ENCODE measurements around the gene OSBPL8. TPM values are rescaled to one million over a fixed set of nuclear protein-coding genes. Genes with fewer than 3 reads are reported as not detected.
A peak's percentile ranks its signal among the peaks of the same experiment; 100 is the strongest.

OSBPL8 gene
- total and polyA plus RNA-seq, 11 donors: 4.5 to 58.7 (median 43.7) TPM

DNA sequence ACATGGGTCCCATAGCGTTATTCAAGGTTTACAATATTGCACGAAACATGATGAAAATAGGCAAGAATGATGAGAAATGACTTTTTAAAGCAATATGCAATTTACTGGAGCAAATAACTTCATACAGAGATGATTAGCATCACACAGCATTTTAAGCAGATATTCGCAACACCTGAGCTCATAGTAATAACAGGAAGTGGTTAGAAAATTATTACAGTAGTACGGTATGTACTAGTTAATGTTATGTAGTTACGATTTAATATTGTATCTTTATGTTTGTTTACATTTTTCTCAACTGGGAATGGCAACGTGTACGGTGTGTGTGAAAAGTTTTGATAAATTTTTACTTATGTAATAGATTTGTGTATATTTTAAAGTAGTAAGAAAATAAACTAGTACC is 102.6 kb downstream of the OSBPL8 start:
- H3K27me3 ChIP-seq: no peaks in the 10 kb centered on the region
- DNase-seq (no peak), ATAC-seq (no peak)
- TF ChIP-seq POLR2A (IDR thresholded peaks at IDR 0.05): no peak
- TF ChIP-seq, protein P1, sequence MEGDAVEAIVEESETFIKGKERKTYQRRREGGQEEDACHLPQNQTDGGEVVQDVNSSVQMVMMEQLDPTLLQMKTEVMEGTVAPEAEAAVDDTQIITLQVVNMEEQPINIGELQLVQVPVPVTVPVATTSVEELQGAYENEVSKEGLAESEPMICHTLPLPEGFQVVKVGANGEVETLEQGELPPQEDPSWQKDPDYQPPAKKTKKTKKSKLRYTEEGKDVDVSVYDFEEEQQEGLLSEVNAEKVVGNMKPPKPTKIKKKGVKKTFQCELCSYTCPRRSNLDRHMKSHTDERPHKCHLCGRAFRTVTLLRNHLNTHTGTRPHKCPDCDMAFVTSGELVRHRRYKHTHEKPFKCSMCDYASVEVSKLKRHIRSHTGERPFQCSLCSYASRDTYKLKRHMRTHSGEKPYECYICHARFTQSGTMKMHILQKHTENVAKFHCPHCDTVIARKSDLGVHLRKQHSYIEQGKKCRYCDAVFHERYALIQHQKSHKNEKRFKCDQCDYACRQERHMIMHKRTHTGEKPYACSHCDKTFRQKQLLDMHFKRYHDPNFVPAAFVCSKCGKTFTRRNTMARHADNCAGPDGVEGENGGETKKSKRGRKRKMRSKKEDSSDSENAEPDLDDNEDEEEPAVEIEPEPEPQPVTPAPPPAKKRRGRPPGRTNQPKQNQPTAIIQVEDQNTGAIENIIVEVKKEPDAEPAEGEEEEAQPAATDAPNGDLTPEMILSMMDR (IDR thresholded peaks at IDR 0.05): no peak
- intact Hi-C loops (cut with DNase I): loop anchor here in 4 of 10 donors (5.0 to 10.0 kb wide), 4 partner anchors 100 to 402 kb away; partner anchors contain the start of genes NAP1L1 (in 1 of the 4) and OSBPL8 (in 1 of the 4)
- WGBS, 4 donors: 92 to 94% (median 94%) methylated on average over 7 of the region's 7 CpGs
- peaks cover 0 to 16% (median 3%) of the 10 kb centered on the region in 12 donors for H3K4me1 ChIP-seq
- no peaks in the 10 kb centered on the region for H3K36me3 ChIP-seq
- H3K9me3 ChIP-seq: no peaks in the 10 kb centered on the region
- H3K4me3 ChIP-seq: no peak overlapping the region
- no peak overlapping the region for H3K27ac ChIP-seq

DNA sequence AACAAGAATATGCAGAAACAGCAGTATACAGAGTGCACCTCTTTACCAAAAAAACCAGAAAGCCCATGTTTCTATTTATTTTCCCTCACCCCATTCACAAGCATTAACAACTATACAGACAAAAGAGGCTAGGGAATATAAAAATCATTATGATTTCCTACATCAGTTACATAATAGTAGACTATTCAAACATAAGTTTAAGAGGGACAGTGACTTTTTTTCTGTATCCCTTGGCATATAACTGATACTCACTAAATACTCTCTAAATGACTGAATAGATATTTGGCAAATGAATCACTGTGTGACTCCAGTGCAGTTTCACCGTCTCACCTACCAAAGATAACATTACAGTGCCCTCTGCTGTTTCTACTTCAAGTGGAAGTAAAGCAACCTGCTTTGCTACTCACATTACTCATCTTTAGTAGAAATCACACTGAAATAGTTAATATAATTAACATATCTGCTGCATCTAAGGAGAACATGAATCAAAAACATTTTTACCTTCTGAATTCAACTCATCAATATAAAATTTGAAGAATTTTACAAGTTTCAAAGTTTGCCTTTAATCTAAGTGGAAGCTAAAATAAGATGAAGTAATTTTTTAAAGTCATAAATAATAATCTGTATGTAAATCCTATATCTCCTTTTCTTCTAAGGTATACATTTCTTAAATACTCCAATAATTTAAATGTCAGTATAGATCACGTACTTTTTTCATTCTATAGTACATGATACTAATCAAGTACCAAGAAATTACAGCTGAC is 103.8 kb downstream of the OSBPL8 start:
- intact Hi-C loops (cut with DNase I): loop anchor here in 4 of 10 donors (5.0 to 10.0 kb wide), 4 partner anchors 102 to 401 kb away; partner anchors contain the start of genes NAP1L1 (in 1 of the 4) and OSBPL8 (in 1 of the 4)
- TF ChIP-seq, protein P1 (IDR thresholded peaks at IDR 0.05): peak; percentile 5 to 65 (median 50)
- TF ChIP-seq POLR2A (IDR thresholded peaks at IDR 0.05): no peak
- peaks cover 0 to 17% (median 2%) of the 10 kb centered on the region in 12 donors for H3K4me1 ChIP-seq
- no peak overlapping the region for H3K27ac ChIP-seq
- H3K4me3 ChIP-seq: no peak overlapping the region
- DNase-seq (no peak), ATAC-seq (peak; percentile 55 to 85 (median 74))
- H3K9me3 ChIP-seq: no peaks in the 10 kb centered on the region
- H3K27me3 ChIP-seq: no peaks in the 10 kb centered on the region
- 46 to 49% (median 47%) methylated on average over 2 of the region's 2 CpGs for WGBS, 4 donors
- peaks cover 0 to under 1% (median 0%) of the 10 kb centered on the region in 9 donors for H3K36me3 ChIP-seq

DNA sequence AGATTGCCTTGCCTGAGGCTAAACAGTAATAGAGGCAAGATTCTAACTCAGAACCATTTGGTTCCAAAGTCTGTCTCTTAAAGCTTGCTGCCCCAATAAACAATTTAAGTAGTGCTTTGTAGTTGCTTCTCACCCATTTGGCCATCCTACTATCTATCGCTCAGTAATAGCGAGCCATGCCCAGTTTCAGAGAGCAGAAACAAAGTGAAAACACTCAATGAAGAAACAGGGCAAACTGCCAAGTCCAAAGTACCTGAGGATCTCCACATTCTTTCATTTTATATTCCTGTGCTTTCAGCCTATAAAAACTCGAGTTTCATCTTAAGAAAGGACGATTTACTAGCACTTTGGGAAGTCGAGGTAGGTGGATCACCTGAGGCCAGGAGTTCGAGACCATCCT is 108.0 kb downstream of the OSBPL8 start:
- no peak for ATAC-seq
- WGBS, 4 donors: 95 to 97% (median 96%) methylated on average over 6 of the region's 6 CpGs
- H3K4me1 ChIP-seq: peaks cover 0 to 26% (median under 1%) of the 10 kb centered on the region in 12 donors
- H3K9me3 ChIP-seq: no peaks in the 10 kb centered on the region
- no peak overlapping the region for H3K4me3 ChIP-seq
- H3K27ac ChIP-seq: no peak overlapping the region
- no peaks in the 10 kb centered on the region for H3K27me3 ChIP-seq
- H3K36me3 ChIP-seq: peaks cover 0 to 17% (median 6%) of the 10 kb centered on the region in 9 donors
- intact Hi-C loops (cut with DNase I): loop anchor here in 3 of 10 donors (10.0 kb wide), 3 partner anchors 367 to 397 kb away; partner anchors contain the start of gene NAP1L1 (in 1 of the 3)
- no peak for TF ChIP-seq POLR2A (IDR thresholded peaks at IDR 0.05)
- TF ChIP-seq, protein P1 (IDR thresholded peaks at IDR 0.05): no peak
- DNase-seq: no peak

DNA sequence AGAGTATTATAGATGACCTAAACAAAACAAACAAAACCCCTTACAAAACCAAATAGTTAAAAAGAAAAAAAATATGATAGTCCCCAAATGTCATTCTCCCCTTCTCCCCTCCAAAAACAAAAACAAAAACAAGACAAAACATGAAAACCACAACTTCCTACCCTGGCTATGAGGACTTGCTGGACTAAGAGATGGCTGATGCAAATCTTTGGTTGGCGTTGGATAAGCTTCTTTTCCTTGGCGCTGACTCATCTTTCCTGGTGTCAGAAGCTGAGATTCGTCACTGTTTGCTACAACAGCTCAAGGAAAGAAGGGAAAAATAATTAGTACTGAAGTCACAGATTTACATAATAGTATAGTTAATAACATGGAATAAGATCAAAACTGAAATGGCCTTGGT is 108.9 kb downstream of the OSBPL8 start:
- 77 to 84% (median 83%) methylated on average over 3 of the region's 3 CpGs for WGBS, 4 donors

More for the DNA sequence above, 108.9 kb downstream of the OSBPL8 start:
- no peaks in the 10 kb centered on the region for H3K27me3 ChIP-seq
- no peaks in the 10 kb centered on the region for H3K9me3 ChIP-seq
- TF ChIP-seq POLR2A (IDR thresholded peaks at IDR 0.05): no peak
- DNase-seq (no peak), ATAC-seq (no peak)
- no peak overlapping the region for H3K27ac ChIP-seq
- intact Hi-C loops (cut with DNase I): loop anchor here in 3 of 10 donors (10.0 kb wide), 3 partner anchors 366 to 396 kb away; partner anchors contain the start of gene NAP1L1 (in 1 of the 3)
- no peak overlapping the region for H3K4me3 ChIP-seq
- H3K36me3 ChIP-seq: peaks cover 0 to 17% (median 6%) of the 10 kb centered on the region in 9 donors
- peaks cover 0 to 23% (median under 1%) of the 10 kb centered on the region in 12 donors for H3K4me1 ChIP-seq
